GM23338 (cell line): ENCODE results near the gene RCE1. TPM values are rescaled to one million over a fixed set of nuclear protein-coding genes. Genes with fewer than 3 reads are reported as not detected.

Source experiments
- ATAC-seq: fragments of 200-7000 bp; cut with Tn5 transposase; 3 replicates; pipeline ENCODE4 v1.9.1; 2020
- DNase-seq: peaks from one replicate; pipeline ENCODE4 v3.0.0-alpha.2; 2015; ENCODE audit warnings: low spot score
- H2AFZ ChIP-seq: fragments of 200-600 bp; sonication (generic); 2 replicates; pipeline ENCODE4 v1.8.0; 2016; ENCODE audit warnings: antibody characterized with exemption, mild to moderate bottlenecking, moderate library complexity
- H3F3A ChIP-seq: fragments of 200-600 bp; sonication (generic); replicated peaks from 2 replicates; pipeline ENCODE4 v1.8.0; 2017; ENCODE audit warnings: antibody characterized with exemption, mixed run types, low read depth
- H3K27ac ChIP-seq: fragments of 200-600 bp; sonication (generic); 2 replicates; pipeline ENCODE4 v1.6.1; 2016; ENCODE audit warnings: low read depth
- H3K27me3 ChIP-seq: fragments of 200-600 bp; sonication (generic); 2 replicates; pipeline ENCODE4 v1.8.0; 2016; ENCODE audit warnings: mild to moderate bottlenecking, mixed run types, moderate library complexity; ENCODE audit not compliant: insufficient read depth
- H3K36me3 ChIP-seq: fragments of 200-600 bp; sonication (generic); 2 replicates; pipeline ENCODE4 v1.8.0; 2016; ENCODE audit warnings: mild to moderate bottlenecking; ENCODE audit not compliant: insufficient read depth
- H3K4me1 ChIP-seq: fragments of 200-600 bp; sonication (generic); 2 replicates; pipeline ENCODE4 v1.8.0; 2016; ENCODE audit warnings: mild to moderate bottlenecking, moderate library complexity; ENCODE audit not compliant: insufficient read depth
- H3K4me2 ChIP-seq: fragments of 200-600 bp; sonication (generic); 2 replicates; pipeline ENCODE4 v1.7.1; 2017; ENCODE audit warnings: mixed run types
- H3K4me3 ChIP-seq: fragments of 200-600 bp; sonication (generic); 2 replicates; pipeline ENCODE4 v1.6.1; 2016; ENCODE audit warnings: mixed run types
- H3K79me2 ChIP-seq: fragments of 200-600 bp; sonication (generic); replicated peaks from 2 replicates; pipeline ENCODE4 v1.8.0; 2017; ENCODE audit warnings: mild to moderate bottlenecking; ENCODE audit not compliant: insufficient read depth
- H3K9me2 ChIP-seq: fragments of 200-600 bp; sonication (generic); 2 replicates; pipeline ENCODE4 v1.8.0; 2017; ENCODE audit not compliant: insufficient read depth
- H4K20me1 ChIP-seq: fragments of 200-600 bp; sonication (generic); replicated peaks from 2 replicates; pipeline ENCODE4 v1.8.0; 2017; ENCODE audit warnings: mild to moderate bottlenecking; ENCODE audit not compliant: insufficient read depth
- H3K27ac Mint-ChIP-seq: 2 replicates; pipeline ENCODE4 v1.8.0; 2020; ENCODE audit warnings: inconsistent platforms, mild to moderate bottlenecking, moderate library complexity, mixed read lengths
- H3K27me3 Mint-ChIP-seq: 3 replicates; pipeline ENCODE4 v1.8.0; 2022; ENCODE audit warnings: low read depth, mild to moderate bottlenecking, moderate library complexity, mixed read lengths, inconsistent platforms; ENCODE audit not compliant: insufficient read depth, poor library complexity
- H3K36me3 Mint-ChIP-seq: 3 replicates; pipeline ENCODE4 v1.8.0; 2021; ENCODE audit warnings: low read depth, mild to moderate bottlenecking, inconsistent platforms, moderate library complexity, mixed read lengths
- H3K4me1 Mint-ChIP-seq: 3 replicates; pipeline ENCODE4 v1.8.0; 2020; ENCODE audit warnings: mild to moderate bottlenecking, inconsistent platforms, mixed read lengths
- H3K4me3 Mint-ChIP-seq: 3 replicates; pipeline ENCODE4 v1.8.0; 2021; ENCODE audit warnings: moderate library complexity, mild to moderate bottlenecking, inconsistent platforms, mixed read lengths
- H3K9me3 Mint-ChIP-seq: 3 replicates; pipeline ENCODE4 v1.8.0; 2020; ENCODE audit warnings: moderate library complexity, mild to moderate bottlenecking, inconsistent platforms, mixed read lengths
- CREB1 ChIP-seq: fragments of 250-450 bp; sonication (Bioruptor Pico); IDR thresholded peaks from 2 replicates; pipeline ENCODE4 v1.5.0; 2020; ENCODE audit warnings: low read depth, mild to moderate bottlenecking, moderate library complexity
- CTCF ChIP-seq, 2 experiments: fragments of 200-600 bp in 1 of 2; sonication (generic) in 1 of 2; conservative IDR thresholded peaks; 2 replicates each; pipeline versions ENCODE4 v1.5.1 to v1.6.1; 2016 to 2017; ENCODE audit warnings: antibody characterized with exemption in 2 of 2, low read depth in 2 of 2, mild to moderate bottlenecking in 2 of 2, moderate library complexity in 1 of 2
- ETS1 ChIP-seq: IDR thresholded peaks from 2 replicates; pipeline ENCODE4 v1.6.1; 2016; ENCODE audit warnings: antibody characterized with exemption
- EZH2 ChIP-seq: fragments of 200-600 bp; sonication (generic); IDR thresholded peaks from one replicate; pipeline ENCODE4 v1.8.0; 2017; ENCODE audit warnings: antibody characterized with exemption, mild to moderate bottlenecking, low read depth; ENCODE audit not compliant: unreplicated experiment
- EZH2phosphoT487 ChIP-seq: fragments of 200-600 bp; sonication (generic); IDR thresholded peaks from one replicate; pipeline ENCODE4 v1.8.1; 2018; ENCODE audit warnings: antibody characterized with exemption; ENCODE audit not compliant: unreplicated experiment
- JUNB ChIP-seq: IDR thresholded peaks from one replicate; pipeline ENCODE4 v1.6.1; 2016; ENCODE audit warnings: antibody characterized with exemption; ENCODE audit not compliant: unreplicated experiment
- NANOG ChIP-seq: IDR thresholded peaks from 2 replicates; pipeline ENCODE4 v1.6.1; 2016; ENCODE audit warnings: antibody characterized with exemption, borderline replicate concordance
- POLR2AphosphoS5 ChIP-seq: IDR thresholded peaks from 2 replicates; pipeline ENCODE4 v1.6.1; 2016; ENCODE audit warnings: antibody characterized with exemption, low read depth
- REST ChIP-seq: IDR thresholded peaks from one replicate; pipeline ENCODE4 v1.6.1; 2018; ENCODE audit warnings: antibody characterized with exemption; ENCODE audit not compliant: unreplicated experiment
- STAT1 ChIP-seq: IDR thresholded peaks from one replicate; pipeline ENCODE4 v1.6.1; 2016; ENCODE audit warnings: antibody characterized with exemption; ENCODE audit not compliant: unreplicated experiment
- ZNF114 ChIP-seq: fragments of 250-450 bp; sonication (Bioruptor Pico); IDR thresholded peaks from 2 replicates; pipeline ENCODE4 v1.5.0; 2020; ENCODE audit warnings: mild to moderate bottlenecking, moderate library complexity
- ZNF331 ChIP-seq: fragments of 250-450 bp; sonication (Bioruptor Pico); IDR thresholded peaks from 2 replicates; pipeline ENCODE4 v1.5.0; 2020; ENCODE audit warnings: low read depth, mild to moderate bottlenecking, moderate library complexity
- ZNF462 ChIP-seq: fragments of 250-450 bp; sonication (Bioruptor Pico); IDR thresholded peaks from 2 replicates; pipeline ENCODE4 v1.5.0; 2020; ENCODE audit warnings: mild to moderate bottlenecking, moderate library complexity
- polyA plus RNA-seq: library from polyadenylated mRNA; unstranded; fragments of >200 nt; fragmentation: Nextera tagmentation; extraction: Ambion mirVana; gene quantifications from 2 replicates; pipeline ENCODE4 v1.2.1, GENCODE V29; 2016
- total RNA-seq: library from RNA; depleted of rRNA; stranded (reverse); fragments of >200 nt; shearing (Covaris generic); gene quantifications from 2 replicates; pipeline ENCODE4 v1.2.3, GENCODE V29; 2014

RCE1 gene
- total and polyA plus RNA-seq, 2 experiments from 2014 or later: 27.8 to 55.1 TPM

GRCh38 chr11:66845143-66845875, 2.1 kb downstream of the RCE1 start:
- no peak overlapping the region for H3K4me2 ChIP-seq
- H3K9me3 Mint-ChIP-seq: no peaks in the 10 kb centered on the region; the same call in 2 of the 3 replicates
- H3K9me2 ChIP-seq: no peaks in the 10 kb centered on the region
- peaks cover 10% of the 10 kb centered on the region for H3K4me1 Mint-ChIP-seq
- no peak overlapping the region for H3K27ac ChIP-seq
- H3F3A ChIP-seq: 0 out of 2 replicates have a peak, but pooled peaks cover 7% of the 10 kb centered on the region
- no peak overlapping the region for H2AFZ ChIP-seq
- peak overlapping the region; percentile 84 for H3K4me3 Mint-ChIP-seq
- peaks cover 8% of the 10 kb centered on the region for H3K27me3 Mint-ChIP-seq
- H3K36me3 Mint-ChIP-seq: peaks cover 18% of the 10 kb centered on the region
- H4K20me1 ChIP-seq: peaks cover 17% of the 10 kb centered on the region
- H3K4me3 ChIP-seq: no peak overlapping the region
- peaks cover 9% of the 10 kb centered on the region for H3K4me1 ChIP-seq
- H3K27me3 ChIP-seq: no peaks in the 10 kb centered on the region
- peaks cover 29% of the 10 kb centered on the region for H3K79me2 ChIP-seq
- no peak overlapping the region for H3K27ac Mint-ChIP-seq
- no peaks in the 10 kb centered on the region; the same call in 1 of the 2 replicates for H3K36me3 ChIP-seq
- DNase-seq: no peak
- no peak for ATAC-seq
- no peak for TF ChIP-seq ZNF331 (CRISPR knock-in tag)
- no peak for TF ChIP-seq CREB1
- no peak for TF ChIP-seq ETS1
- TF ChIP-seq EZH2: no peak
- no peak for TF ChIP-seq CTCF (conservative IDR thresholded peaks at IDR 0.05; ENCODE audit: low read depth in 2 of 2)
- TF ChIP-seq STAT1: no peak
- no peak for TF ChIP-seq POLR2AphosphoS5
- TF ChIP-seq REST: no peak
- no peak for TF ChIP-seq ZNF462 (CRISPR knock-in tag)
- TF ChIP-seq JUNB: no peak
- TF ChIP-seq NANOG: no peak
- TF ChIP-seq EZH2phosphoT487: no peak
- TF ChIP-seq ZNF114 (CRISPR knock-in tag): no peak
